ENCODE data around the gene ARHGEF1.

DNA sequence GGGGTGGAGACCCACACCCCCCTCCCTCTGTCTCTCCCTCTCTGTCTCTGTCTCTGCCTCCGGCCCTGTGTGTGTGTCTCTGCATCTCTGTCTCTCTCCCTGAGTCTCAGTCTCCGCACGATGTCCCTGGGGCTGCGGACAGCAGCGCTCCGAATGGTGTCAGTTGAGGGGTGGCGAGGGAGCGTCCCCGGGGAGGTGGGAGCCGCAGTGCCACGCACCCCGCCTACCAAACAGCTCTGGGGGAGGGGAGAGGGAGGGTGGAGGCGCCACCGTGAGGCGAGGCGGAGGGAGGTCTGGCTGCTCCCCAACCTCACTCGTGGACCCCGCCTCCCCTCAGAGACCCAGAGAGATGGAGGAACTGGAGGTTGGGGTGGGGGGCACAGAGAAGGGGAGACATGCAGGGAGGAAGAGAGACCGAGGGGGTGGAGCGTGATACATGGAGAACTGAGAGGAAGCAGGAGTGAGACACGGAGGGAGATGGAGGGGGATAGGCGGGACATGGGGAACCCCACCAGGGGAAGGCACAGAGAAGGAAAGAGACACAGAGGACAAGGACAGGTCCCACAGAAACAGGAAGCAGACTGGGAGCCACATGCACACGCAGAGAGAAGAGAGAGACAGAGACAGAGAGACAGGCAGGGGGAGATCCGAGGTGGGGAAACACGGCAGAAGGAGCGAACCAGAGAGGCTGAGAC is 38.0 kb downstream of the ARHGEF1 start:
- TF ChIP-seq POLR2AphosphoS5 (IDR thresholded peaks at IDR 0.05; ENCODE audit: low read depth, low read length) (no peak), TAF1 (IDR thresholded peaks at IDR 0.05; ENCODE audit: borderline replicate concordance, insufficient read depth, low read length) (no peak), SIN3A (IDR thresholded peaks at IDR 0.05; ENCODE audit: borderline replicate concordance, insufficient read depth, low read length) (no peak)

All from PFSK-1 (cell line).